GM12864 (cell line): ENCODE data around the gene ASIC1.
A peak's percentile ranks its signal among the peaks of the same experiment; 100 is the strongest.

Source experiments
- DNase-seq: peaks from one replicate; pipeline ENCODE4 v3.0.0-alpha.2; 2011; ENCODE audit warnings: low read depth
- H3K4me3 ChIP-seq: 2 replicates; pipeline ENCODE4 v1.5.1; 2011; ENCODE audit warnings: mild to moderate bottlenecking, low read depth, low read length, control low read depth
- CTCF ChIP-seq: IDR thresholded peaks from 2 replicates; pipeline ENCODE4 v1.5.1; 2011; ENCODE audit warnings: low read depth, mild to moderate bottlenecking, moderate library complexity, low read length, control low read depth, inconsistent platforms; ENCODE audit errors: missing control alignments

ASIC1 gene

GRCh38 chr12:50018968-50019367, 38.4 kb upstream of the ASIC1 start:
- no peak overlapping the region for H3K4me3 ChIP-seq
- no peak for TF ChIP-seq CTCF
- no peak for DNase-seq

- TF ChIP-seq CTCF, result no peak
- DNase-seq, result no peak
- H3K4me3 ChIP-seq, result no peak overlapping the region
These were observed 37.9 kb upstream of the ASIC1 start for GRCh38 chr12:50019524-50019923.

- no peak for DNase-seq
- H3K4me3 ChIP-seq, result no peak overlapping the region
- TF ChIP-seq CTCF, result no peak
These were observed 36.4 kb upstream of the ASIC1 start for GRCh38 chr12:50021031-50021430.

- H3K4me3 ChIP-seq, result no peak overlapping the region
- TF ChIP-seq CTCF, result no peak
- no peak for DNase-seq
These were observed 34.5 kb upstream of the ASIC1 start for GRCh38 chr12:50022903-50023302.

- no peak for DNase-seq
- peak overlapping the region; percentile 80 for H3K4me3 ChIP-seq
- TF ChIP-seq CTCF, result no peak
These were observed 33.2 kb upstream of the ASIC1 start for GRCh38 chr12:50024227-50024626.

- DNase-seq, result peak; percentile 10
- H3K4me3 ChIP-seq, result peak overlapping the region; percentile 80
- TF ChIP-seq CTCF, result no peak
These were observed 32.6 kb upstream of the ASIC1 start for GRCh38 chr12:50024805-50025186.

GRCh38 chr12:50025187-50026059, 32.0 kb upstream of the ASIC1 start, which contains the start of gene RACGAP1:
Gene RACGAP1, minus strand, starts transcription at chr12:50025494. Its CDS starts 8,779 bp downstream, at chr12:50016715.
- H3K4me3 ChIP-seq, result peak within 1 kb of the TSS; percentile 80
- peak; percentile 98 for DNase-seq
- TF ChIP-seq CTCF, result no peak
